Smooth muscle cell (in vitro differentiated cells): ENCODE results near the gene TNFSF13. TPM values are rescaled to one million over a fixed set of nuclear protein-coding genes. Genes with fewer than 3 reads are reported as not detected.

ENCODE experiments used
- DNase-seq: peaks from one replicate; lab custom pipeline; 2025; ENCODE audit not compliant: unreplicated experiment; lab: John Stamatoyannopoulos, UW
- H2AFZ ChIP-seq: fragments of 200-600 bp; sonication (generic); 2 replicates; pipeline ENCODE4 v1.6.0; 2016; ENCODE audit warnings: antibody characterized with exemption, low read depth, mild to moderate bottlenecking
- H3F3A ChIP-seq: fragments of 200-600 bp; sonication (generic); 2 replicates; pipeline ENCODE4 v1.6.0; 2017; ENCODE audit warnings: antibody characterized with exemption, low read depth
- H3K27ac ChIP-seq: fragments of 200-600 bp; sonication (generic); 2 replicates; pipeline ENCODE4 v1.5.1; 2016; ENCODE audit warnings: low read depth, mild to moderate bottlenecking
- H3K27me3 ChIP-seq: fragments of 200-600 bp; sonication (generic); 2 replicates; pipeline ENCODE4 v1.6.1; 2016; ENCODE audit warnings: low read depth, mild to moderate bottlenecking
- H3K36me3 ChIP-seq: fragments of 200-600 bp; sonication (generic); 2 replicates; pipeline ENCODE4 v1.5.1; 2016; ENCODE audit warnings: low read depth
- H3K4me1 ChIP-seq: fragments of 200-600 bp; sonication (generic); 2 replicates; pipeline ENCODE4 v1.5.1; 2016; ENCODE audit warnings: low read depth
- H3K4me2 ChIP-seq: fragments of 200-600 bp; sonication (generic); 2 replicates; pipeline ENCODE4 v1.6.0; 2016; ENCODE audit warnings: mild to moderate bottlenecking
- H3K4me3 ChIP-seq: fragments of 200-600 bp; sonication (generic); 2 replicates; pipeline ENCODE4 v1.5.1; 2016; ENCODE audit warnings: mild to moderate bottlenecking
- H3K79me2 ChIP-seq: fragments of 200-600 bp; sonication (generic); 2 replicates; pipeline ENCODE4 v1.6.0; 2016; ENCODE audit warnings: low read depth, mild to moderate bottlenecking
- H3K9ac ChIP-seq: fragments of 200-600 bp; sonication (generic); 2 replicates; pipeline ENCODE4 v1.6.0; 2016; ENCODE audit warnings: low read depth
- H3K9me3 ChIP-seq: fragments of 200-600 bp; sonication (generic); replicated peaks from 2 replicates; pipeline ENCODE4 v1.5.1; 2016; ENCODE audit warnings: low read depth
- H4K20me1 ChIP-seq: fragments of 200-600 bp; sonication (generic); 2 replicates; pipeline ENCODE4 v1.6.0; 2016; ENCODE audit warnings: low read depth
- CTCF ChIP-seq: fragments of 200-600 bp; sonication (generic); IDR thresholded peaks from 2 replicates; pipeline ENCODE4 v1.5.1; 2017; ENCODE audit warnings: borderline replicate concordance, mild to moderate bottlenecking, antibody characterized with exemption; ENCODE audit not compliant: insufficient read depth, poor library complexity, severe bottlenecking
- WGBS: methylation state at CpG from one replicate; pipeline ENCODE4 v1.1.7; 2016; ENCODE audit warnings: low lambda C conversion rate; 5-methylcytosine and 5-hydroxymethylcytosine counted together
- polyA plus RNA-seq: library from polyadenylated mRNA; unstranded; fragments of >200 nt; fragmentation: Nextera tagmentation; extraction: Ambion mirVana; gene quantifications from 2 replicates; pipeline ENCODE4 v1.2.1, GENCODE V29; 2016
- total RNA-seq: library from RNA; depleted of rRNA; stranded (reverse); fragments of >200 nt; gene quantifications from 2 replicates; pipeline ENCODE4 v1.2.3, GENCODE V29; 2014

Gene TNFSF13
- 0.18 and 4.1 TPM in 2 replicates for total RNA-seq
- 0.38 and 1.6 TPM in 2 replicates for polyA plus RNA-seq

GRCh38 chr17:7558544-7559319, at the start of gene TNFSF13:
Gene TNFSF13, plus strand, starts transcription at chr17:7558750. Its CDS starts 290 bp downstream, at chr17:7559040.
- Histone ChIP-seq H3K9me3 (no peaks in the 10 kb centered on the region), H3K4me2 (no peak within 1 kb of the TSS), H3F3A (peaks cover 5% of the 10 kb centered on the region), H3K27ac (no peak within 1 kb of the TSS), H3K36me3 (no peaks in the 10 kb centered on the region), H3K9ac (no peak within 1 kb of the TSS), H3K4me3 (no peak within 1 kb of the TSS), H4K20me1 (no peaks in the 10 kb centered on the region), H3K79me2 (peaks cover 18% of the 10 kb centered on the region), H2AFZ (no peak within 1 kb of the TSS), H3K27me3 (no peaks in the 10 kb centered on the region), H3K4me1 (peaks cover 26% of the 10 kb centered on the region)
- 95% methylated on average over 16 of the region's 16 CpGs for WGBS
- no peak for DNase-seq
- TF ChIP-seq CTCF: no peak

GRCh38 chr17:7508846-7509245, 49.7 kb upstream of the TNFSF13 start:
- H3K79me2 ChIP-seq: no peaks in the 10 kb centered on the region
- 95% methylated on average over 9 of the region's 9 CpGs for WGBS
- no peak overlapping the region for H3K9ac ChIP-seq
- no peak for DNase-seq
- no peak overlapping the region for H3K4me3 ChIP-seq
- peaks cover 27% of the 10 kb centered on the region for H3K36me3 ChIP-seq
- H3K27me3 ChIP-seq: no peaks in the 10 kb centered on the region
- TF ChIP-seq CTCF: no peak
- H3F3A ChIP-seq: no peaks in the 10 kb centered on the region
- H3K9me3 ChIP-seq: no peaks in the 10 kb centered on the region
- H3K27ac ChIP-seq: no peak overlapping the region
- H3K4me1 ChIP-seq: no peaks in the 10 kb centered on the region
- H3K4me2 ChIP-seq: no peak overlapping the region
- peaks cover 13% of the 10 kb centered on the region for H4K20me1 ChIP-seq
- no peak overlapping the region for H2AFZ ChIP-seq

GRCh38 chr17:7509937-7510336, 48.6 kb upstream of the TNFSF13 start:
- no peak overlapping the region for H3K4me2 ChIP-seq
- WGBS: 95% methylated on average over 5 of the region's 5 CpGs

More at GRCh38 chr17:7509937-7510336, 48.6 kb upstream of the TNFSF13 start:
- no peak overlapping the region for H2AFZ ChIP-seq
- no peak for DNase-seq
- no peaks in the 10 kb centered on the region for H3K9me3 ChIP-seq
- H3K79me2 ChIP-seq: no peaks in the 10 kb centered on the region
- no peak overlapping the region for H3K9ac ChIP-seq
- no peaks in the 10 kb centered on the region for H3F3A ChIP-seq
- no peak overlapping the region for H3K4me3 ChIP-seq
- H3K36me3 ChIP-seq: peaks cover 25% of the 10 kb centered on the region
- H3K27me3 ChIP-seq: no peaks in the 10 kb centered on the region
- H3K4me1 ChIP-seq: no peaks in the 10 kb centered on the region
- peaks cover 12% of the 10 kb centered on the region for H4K20me1 ChIP-seq
- no peak overlapping the region for H3K27ac ChIP-seq
- no peak for TF ChIP-seq CTCF
